22Rv1 (cell line): ENCODE results near the gene TBC1D2B.

Experiments used
- H3K27ac ChIP-seq: fragments of 450-650 bp; 2 replicates; pipeline ENCODE4 v1.5.1; 2017
- CTCF ChIP-seq: fragments of 450-650 bp; IDR thresholded peaks from 2 replicates; pipeline ENCODE4 v1.5.1; 2017; ENCODE audit warnings: mild to moderate bottlenecking
- ZFX ChIP-seq: fragments of 450-650 bp; IDR thresholded peaks from 2 replicates; pipeline ENCODE4 v1.6.1; 2017; ENCODE audit warnings: antibody characterized with exemption, borderline replicate concordance

Gene TBC1D2B

GRCh38 chr15:78035861-78036476, 41.5 kb downstream of the TBC1D2B start:
- TF ChIP-seq ZFX (no peak), CTCF (no peak)
- H3K27ac ChIP-seq: no peak overlapping the region

GRCh38 chr15:78035321-78035751, 42.2 kb downstream of the TBC1D2B start:
- no peak overlapping the region for H3K27ac ChIP-seq

GRCh38 chr15:78034495-78035191, 42.9 kb downstream of the TBC1D2B start:
- no peak for TF ChIP-seq ZFX
- TF ChIP-seq CTCF: no peak
- H3K27ac ChIP-seq: no peak overlapping the region

More at GRCh38 chr15:78035321-78035751, 42.2 kb downstream of the TBC1D2B start:
- no peak for TF ChIP-seq ZFX
- no peak for TF ChIP-seq CTCF

- H3K27ac ChIP-seq: no peak overlapping the region
- TF ChIP-seq CTCF: no peak
- TF ChIP-seq ZFX: no peak
Observed at GRCh38 chr15:78033864-78034263, 43.6 kb downstream of the TBC1D2B start.

- H3K27ac ChIP-seq: no peak overlapping the region
- no peak for TF ChIP-seq ZFX
- TF ChIP-seq CTCF: no peak
Observed at GRCh38 chr15:78032671-78033070, 44.8 kb downstream of the TBC1D2B start.

GRCh38 chr15:78024883-78025282, 52.6 kb downstream of the TBC1D2B start:
- H3K27ac ChIP-seq: no peak overlapping the region
- TF ChIP-seq ZFX: no peak
- TF ChIP-seq CTCF: no peak

GRCh38 chr15:78024519-78024870, 53.0 kb downstream of the TBC1D2B start:
- no peak overlapping the region for H3K27ac ChIP-seq
- TF ChIP-seq CTCF (no peak), ZFX (no peak)
